ENCODE results near the gene TRPC6. TPM values are rescaled to one million over a fixed set of nuclear protein-coding genes. Genes with fewer than 3 reads are reported as not detected.
"Not testable (repeated sequence)": the region's sequence is repeated elsewhere in the genome, so short reads cannot be mapped to it uniquely, and the experiment has no call there.

Gene TRPC6
- total and polyA plus RNA-seq, 4 experiments from 2014 or later: not detected

- H3K4me3 Mint-ChIP-seq: no peak overlapping the region
- CTCF ChIA-PET (ENCODE audit: partially characterized antibody): no interaction called here
- no peaks in the 10 kb centered on the region for H3K4me1 Mint-ChIP-seq
- Histone ChIP-seq H3K9me3 (ENCODE audit: control insufficient read depth in 1 of 2, low read length in 2 of 2) (no peaks in the 10 kb centered on the region), H3K4me3 (ENCODE audit: low read length in 2 of 2) (no peak overlapping the region), H3K27me3 (ENCODE audit: insufficient read depth, low read length) (no peaks in the 10 kb centered on the region), H3K27ac (ENCODE audit: low read depth, low read length) (no peak overlapping the region), H3K4me1 (ENCODE audit: insufficient read depth, low read length) (no peaks in the 10 kb centered on the region), H3K36me3 (ENCODE audit: insufficient read depth, low read length) (no peaks in the 10 kb centered on the region)
- no peaks in the 10 kb centered on the region for H3K27me3 Mint-ChIP-seq
- no peak for DNase-seq
- H3K27ac Mint-ChIP-seq: no peak overlapping the region
- POLR2A ChIA-PET (ENCODE audit: partially characterized antibody): no interaction called here
- no peaks in the 10 kb centered on the region for H3K36me3 Mint-ChIP-seq
- intact Hi-C loops (cut with micrococcal nuclease): no loop called here
- H3K9me3 Mint-ChIP-seq: peaks cover 0 to 11% (median 0%) of the 10 kb centered on the region in 8 donors
Observed at GRCh38 chr11:101474666-101475065, 109.1 kb downstream of the TRPC6 start.

- Histone ChIP-seq H3K36me3 (ENCODE audit: insufficient read depth, low read length) (no peaks in the 10 kb centered on the region), H3K9me3 (ENCODE audit: control insufficient read depth in 1 of 2, low read length in 2 of 2) (no peaks in the 10 kb centered on the region), H3K4me3 (ENCODE audit: low read length in 2 of 2) (no peak overlapping the region), H3K4me1 (ENCODE audit: insufficient read depth, low read length) (no peaks in the 10 kb centered on the region), H3K27ac (ENCODE audit: low read depth, low read length) (no peak overlapping the region), H3K27me3 (ENCODE audit: insufficient read depth, low read length) (no peaks in the 10 kb centered on the region)
- H3K27ac Mint-ChIP-seq: no peak overlapping the region
- H3K9me3 Mint-ChIP-seq: peaks cover 0 to 4% (median 2%) of the 10 kb centered on the region in 8 donors
- H3K36me3 Mint-ChIP-seq: no peaks in the 10 kb centered on the region
- H3K4me1 Mint-ChIP-seq: no peaks in the 10 kb centered on the region
- intact Hi-C loops (cut with micrococcal nuclease): no loop called here
- H3K4me3 Mint-ChIP-seq: no peak overlapping the region
- DNase-seq: no peak
- CTCF ChIA-PET (ENCODE audit: partially characterized antibody): no interaction called here
- H3K27me3 Mint-ChIP-seq: no peaks in the 10 kb centered on the region
- POLR2A ChIA-PET (ENCODE audit: partially characterized antibody): no interaction called here
Observed at GRCh38 chr11:101470881-101471520, 112.8 kb downstream of the TRPC6 start.

GRCh38 chr11:101470419-101470818 lies 113.4 kb downstream of the TRPC6 start:
- no peak for DNase-seq
- Mint-ChIP-seq H3K4me1 (no peaks in the 10 kb centered on the region), H3K27ac (no peak overlapping the region), H3K27me3 (no peaks in the 10 kb centered on the region), H3K9me3 (peaks cover 0 to 4% (median 2%) of the 10 kb centered on the region in 8 donors), H3K4me3 (no peak overlapping the region), H3K36me3 (no peaks in the 10 kb centered on the region)
- Histone ChIP-seq H3K4me1 (ENCODE audit: insufficient read depth, low read length) (no peaks in the 10 kb centered on the region), H3K27me3 (ENCODE audit: insufficient read depth, low read length) (no peaks in the 10 kb centered on the region), H3K27ac (ENCODE audit: low read depth, low read length) (no peak overlapping the region), H3K9me3 (ENCODE audit: control insufficient read depth in 1 of 2, low read length in 2 of 2) (no peaks in the 10 kb centered on the region), H3K4me3 (ENCODE audit: low read length in 2 of 2) (no peak overlapping the region), H3K36me3 (ENCODE audit: insufficient read depth, low read length) (no peaks in the 10 kb centered on the region)
- ChIA-PET POLR2A (ENCODE audit: partially characterized antibody) (no interaction called here), CTCF (ENCODE audit: partially characterized antibody) (no interaction called here)
- intact Hi-C loops (cut with micrococcal nuclease): no loop called here

- ChIA-PET CTCF (ENCODE audit: partially characterized antibody) (no interaction called here), POLR2A (ENCODE audit: partially characterized antibody) (no interaction called here)
- Mint-ChIP-seq H3K36me3 (no peaks in the 10 kb centered on the region), H3K27me3 (no peaks in the 10 kb centered on the region), H3K4me1 (no peaks in the 10 kb centered on the region), H3K9me3 (peaks cover 1 to 8% (median 5%) of the 10 kb centered on the region in 8 donors), H3K4me3 (no peak overlapping the region), H3K27ac (no peak overlapping the region)
- Histone ChIP-seq H3K9me3 (ENCODE audit: control insufficient read depth in 1 of 2, low read length in 2 of 2) (no peaks in the 10 kb centered on the region), H3K4me3 (ENCODE audit: low read length in 2 of 2) (no peak overlapping the region), H3K27ac (ENCODE audit: low read depth, low read length) (no peak overlapping the region), H3K36me3 (ENCODE audit: insufficient read depth, low read length) (no peaks in the 10 kb centered on the region), H3K4me1 (ENCODE audit: insufficient read depth, low read length) (no peaks in the 10 kb centered on the region), H3K27me3 (ENCODE audit: insufficient read depth, low read length) (no peaks in the 10 kb centered on the region)
- intact Hi-C loops (cut with micrococcal nuclease): no loop called here
- no peak for DNase-seq
Observed at GRCh38 chr11:101466352-101466751, 117.5 kb downstream of the TRPC6 start.

- CTCF ChIA-PET (ENCODE audit: partially characterized antibody); H3K9me3 Mint-ChIP-seq; H3K27me3 ChIP-seq (ENCODE audit: insufficient read depth, low read length); H3K27ac Mint-ChIP-seq; H3K9me3 ChIP-seq (ENCODE audit: control insufficient read depth in 1 of 2, low read length in 2 of 2); POLR2A ChIA-PET (ENCODE audit: partially characterized antibody); H3K4me3 Mint-ChIP-seq; H3K4me1 Mint-ChIP-seq; H3K4me3 ChIP-seq (ENCODE audit: low read length in 2 of 2); intact Hi-C loops (cut with micrococcal nuclease); H3K36me3 ChIP-seq (ENCODE audit: insufficient read depth, low read length); H3K4me1 ChIP-seq (ENCODE audit: insufficient read depth, low read length); H3K27me3 Mint-ChIP-seq; DNase-seq; H3K36me3 Mint-ChIP-seq; H3K27ac ChIP-seq (ENCODE audit: low read depth, low read length): not testable (repeated sequence)
Observed at GRCh38 chr11:101464388-101464787, 119.4 kb downstream of the TRPC6 start.

GRCh38 chr11:101459020-101459419 lies 124.8 kb downstream of the TRPC6 start:
- intact Hi-C loops (cut with micrococcal nuclease): no loop called here
- H3K27ac Mint-ChIP-seq: no peak overlapping the region
- H3K27me3 Mint-ChIP-seq: no peaks in the 10 kb centered on the region
- ChIA-PET POLR2A (ENCODE audit: partially characterized antibody) (no interaction called here), CTCF (ENCODE audit: partially characterized antibody) (no interaction called here)
- DNase-seq: no peak
- Histone ChIP-seq H3K36me3 (ENCODE audit: insufficient read depth, low read length) (no peaks in the 10 kb centered on the region), H3K9me3 (ENCODE audit: control insufficient read depth in 1 of 2, low read length in 2 of 2) (no peaks in the 10 kb centered on the region), H3K4me1 (ENCODE audit: insufficient read depth, low read length) (no peaks in the 10 kb centered on the region), H3K27me3 (ENCODE audit: insufficient read depth, low read length) (no peaks in the 10 kb centered on the region), H3K27ac (ENCODE audit: low read depth, low read length) (no peak overlapping the region), H3K4me3 (ENCODE audit: low read length in 2 of 2) (no peak overlapping the region)
- H3K36me3 Mint-ChIP-seq: no peaks in the 10 kb centered on the region
- no peaks in the 10 kb centered on the region for H3K4me1 Mint-ChIP-seq
- H3K4me3 Mint-ChIP-seq: no peak overlapping the region
- peaks cover 0 to 5% (median 3%) of the 10 kb centered on the region in 8 donors for H3K9me3 Mint-ChIP-seq

- no peaks in the 10 kb centered on the region for H3K4me1 ChIP-seq (ENCODE audit: insufficient read depth, low read length)
- Mint-ChIP-seq H3K4me1 (no peaks in the 10 kb centered on the region), H3K27me3 (no peaks in the 10 kb centered on the region), H3K4me3 (no peak overlapping the region), H3K36me3 (no peaks in the 10 kb centered on the region), H3K9me3 (peaks cover 0 to 5% (median 4%) of the 10 kb centered on the region in 8 donors), H3K27ac (no peak overlapping the region)
- CTCF ChIA-PET (ENCODE audit: partially characterized antibody): no interaction called here
- H3K27ac ChIP-seq (ENCODE audit: low read depth, low read length): no peak overlapping the region
- DNase-seq: no peak
- intact Hi-C loops (cut with micrococcal nuclease): no loop called here
- POLR2A ChIA-PET (ENCODE audit: partially characterized antibody): no interaction called here
- no peaks in the 10 kb centered on the region for H3K9me3 ChIP-seq (ENCODE audit: control insufficient read depth in 1 of 2, low read length in 2 of 2)
- H3K4me3 ChIP-seq (ENCODE audit: low read length in 2 of 2): no peak overlapping the region
- no peaks in the 10 kb centered on the region for H3K36me3 ChIP-seq (ENCODE audit: insufficient read depth, low read length)
- H3K27me3 ChIP-seq (ENCODE audit: insufficient read depth, low read length): no peaks in the 10 kb centered on the region
Observed at GRCh38 chr11:101458161-101458560, 125.6 kb downstream of the TRPC6 start.

GRCh38 chr11:101456812-101457211 lies 127.0 kb downstream of the TRPC6 start:
- Mint-ChIP-seq H3K4me1 (no peaks in the 10 kb centered on the region), H3K4me3 (no peak overlapping the region), H3K9me3 (peaks cover 0 to 5% (median 0%) of the 10 kb centered on the region in 8 donors), H3K27ac (no peak overlapping the region), H3K27me3 (no peaks in the 10 kb centered on the region), H3K36me3 (no peaks in the 10 kb centered on the region)
- DNase-seq: no peak
- no peak overlapping the region for H3K4me3 ChIP-seq (ENCODE audit: low read length in 2 of 2)
- H3K9me3 ChIP-seq (ENCODE audit: control insufficient read depth in 1 of 2, low read length in 2 of 2): no peaks in the 10 kb centered on the region
- H3K4me1 ChIP-seq (ENCODE audit: insufficient read depth, low read length): no peaks in the 10 kb centered on the region
- H3K27ac ChIP-seq (ENCODE audit: low read depth, low read length): no peak overlapping the region
- H3K27me3 ChIP-seq (ENCODE audit: insufficient read depth, low read length): no peaks in the 10 kb centered on the region
- no peaks in the 10 kb centered on the region for H3K36me3 ChIP-seq (ENCODE audit: insufficient read depth, low read length)
- POLR2A ChIA-PET (ENCODE audit: partially characterized antibody): no interaction called here
- CTCF ChIA-PET (ENCODE audit: partially characterized antibody): no interaction called here
- intact Hi-C loops (cut with micrococcal nuclease): no loop called here

Measured in CD4-positive, alpha-beta memory T cell (primary cell).